ENCODE measurements around the gene TMPRSS15.

- TF ChIP-seq POLR2AphosphoS5 (IDR thresholded peaks at IDR 0.05; ENCODE audit: borderline replicate concordance, low read depth, low read length) (no peak), EZH2 (IDR thresholded peaks at IDR 0.05) (no peak), FOXP2 (optimal IDR thresholded peaks at IDR 0.05; ENCODE audit: control extremely low read depth, extremely low read length, insufficient read depth) (no peak)
These were observed 85.4 kb downstream of the TMPRSS15 start for GRCh38 chr21:18318156-18318555.

Data from SK-N-MC (cell line).